Prostate gland (tissue), 2 donors: ENCODE measurements around the gene CADPS2.

Experiments
- POLR2A ChIP-seq: fragments of 450-650 bp; IDR thresholded peaks from one replicate; pipeline ENCODE4 v1.6.1; 2016; ENCODE audit warnings: antibody characterized with exemption, mild to moderate bottlenecking
- POLR2AphosphoS5 ChIP-seq: sonication (generic); formaldehyde crosslinking; IDR thresholded peaks from one replicate; pipeline ENCODE4 v1.6.1; 2017; ENCODE audit warnings: antibody characterized with exemption
- TF ChIP-seq, protein P1 (sequence below), 4 experiments: fragments of 200-600 bp in 2 of 4; fragments of 450-650 bp in 2 of 4; sonication (generic) in 2 of 4; IDR thresholded peaks; 1 replicate in 3 of 4; 2 replicates in 1 of 4; pipeline ENCODE4 v1.5.1; 2016 to 2019; ENCODE audit warnings: antibody characterized with exemption in 4 of 4, mild to moderate bottlenecking in 2 of 4, moderate library complexity in 2 of 4

DNA sequence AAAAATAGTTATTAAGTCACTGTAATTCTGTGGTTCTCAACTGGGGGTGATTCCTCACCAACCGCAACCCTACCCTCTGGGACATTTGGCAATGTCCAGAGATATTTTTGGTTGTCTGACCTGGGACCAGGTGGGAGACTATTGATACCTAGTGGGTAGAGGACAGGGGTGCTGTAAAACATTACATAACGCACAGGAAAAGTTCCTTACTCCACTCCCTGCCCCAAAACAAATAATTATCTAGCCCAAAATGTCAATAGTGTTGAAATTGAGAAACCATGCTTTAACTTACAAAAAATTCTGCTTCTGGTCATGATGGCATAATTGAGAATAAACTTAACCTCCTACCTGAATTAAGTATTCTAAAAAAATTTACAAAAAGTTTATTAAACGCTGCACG is 404.0 kb downstream of the CADPS2 start:
- TF ChIP-seq, protein P1, sequence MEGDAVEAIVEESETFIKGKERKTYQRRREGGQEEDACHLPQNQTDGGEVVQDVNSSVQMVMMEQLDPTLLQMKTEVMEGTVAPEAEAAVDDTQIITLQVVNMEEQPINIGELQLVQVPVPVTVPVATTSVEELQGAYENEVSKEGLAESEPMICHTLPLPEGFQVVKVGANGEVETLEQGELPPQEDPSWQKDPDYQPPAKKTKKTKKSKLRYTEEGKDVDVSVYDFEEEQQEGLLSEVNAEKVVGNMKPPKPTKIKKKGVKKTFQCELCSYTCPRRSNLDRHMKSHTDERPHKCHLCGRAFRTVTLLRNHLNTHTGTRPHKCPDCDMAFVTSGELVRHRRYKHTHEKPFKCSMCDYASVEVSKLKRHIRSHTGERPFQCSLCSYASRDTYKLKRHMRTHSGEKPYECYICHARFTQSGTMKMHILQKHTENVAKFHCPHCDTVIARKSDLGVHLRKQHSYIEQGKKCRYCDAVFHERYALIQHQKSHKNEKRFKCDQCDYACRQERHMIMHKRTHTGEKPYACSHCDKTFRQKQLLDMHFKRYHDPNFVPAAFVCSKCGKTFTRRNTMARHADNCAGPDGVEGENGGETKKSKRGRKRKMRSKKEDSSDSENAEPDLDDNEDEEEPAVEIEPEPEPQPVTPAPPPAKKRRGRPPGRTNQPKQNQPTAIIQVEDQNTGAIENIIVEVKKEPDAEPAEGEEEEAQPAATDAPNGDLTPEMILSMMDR (IDR thresholded peaks at IDR 0.05): no peak
- no peak for TF ChIP-seq POLR2A
- TF ChIP-seq POLR2AphosphoS5: no peak
